Stimulated activated CD4-positive, alpha-beta T cell treated with anti-CD3 and anti-CD28 coated beads, Interleukin-4, amount 100 ng/mL, for 4 hours (primary cell): ENCODE data around the gene COL6A3.
"Not testable (repeated sequence)": the region's sequence is repeated elsewhere in the genome, so short reads cannot be mapped to it uniquely, and the experiment has no call there.

Source experiments
- DNase-seq, 2 experiments: peaks; one replicate each; pipeline ENCODE4 v3.0.0-alpha.2; 2020

COL6A3 gene

GRCh38 chr2:237383991-237384671, 29.8 kb downstream of the COL6A3 start:
- no peak for DNase-seq

- DNase-seq, result no peak
These were observed 33.2 kb downstream of the COL6A3 start for GRCh38 chr2:237380768-237381167.

GRCh38 chr2:237379636-237380035, 34.3 kb downstream of the COL6A3 start:
- DNase-seq, result no peak

GRCh38 chr2:237378650-237379049, 35.3 kb downstream of the COL6A3 start:
- no peak for DNase-seq

- DNase-seq, result no peak
These were observed 39.5 kb downstream of the COL6A3 start for GRCh38 chr2:237374284-237375060.

- no peak for DNase-seq
These were observed 42.1 kb downstream of the COL6A3 start for GRCh38 chr2:237371856-237372255.

GRCh38 chr2:237365671-237366070, 48.3 kb downstream of the COL6A3 start:
- DNase-seq, result no peak

- no peak for DNase-seq
These were observed 49.3 kb downstream of the COL6A3 start for GRCh38 chr2:237364655-237365054.

- DNase-seq, result no peak
These were observed 52.6 kb downstream of the COL6A3 start for GRCh38 chr2:237361194-237362004.

- DNase-seq, result no peak
These were observed 53.8 kb downstream of the COL6A3 start for GRCh38 chr2:237359894-237360780.

- no peak for DNase-seq
These were observed 54.5 kb downstream of the COL6A3 start for GRCh38 chr2:237359518-237359840.

- DNase-seq, result no peak
These were observed 55.0 kb downstream of the COL6A3 start for GRCh38 chr2:237358721-237359517.

- DNase-seq, result no peak
These were observed 58.3 kb downstream of the COL6A3 start for GRCh38 chr2:237355701-237356100.

- no peak for DNase-seq
These were observed 59.1 kb downstream of the COL6A3 start for GRCh38 chr2:237354892-237355291.

GRCh38 chr2:237354172-237354571, 59.8 kb downstream of the COL6A3 start:
- not testable (repeated sequence) for DNase-seq

GRCh38 chr2:237353215-237353614, 60.7 kb downstream of the COL6A3 start:
- DNase-seq, result no peak

GRCh38 chr2:237352279-237352845, 61.6 kb downstream of the COL6A3 start:
- no peak for DNase-seq

- DNase-seq, result no peak
These were observed 62.2 kb downstream of the COL6A3 start for GRCh38 chr2:237351796-237352195.

GRCh38 chr2:237351046-237351445, 62.9 kb downstream of the COL6A3 start:
- no peak for DNase-seq

- no peak for DNase-seq
These were observed 63.4 kb downstream of the COL6A3 start for GRCh38 chr2:237350597-237350996.

GRCh38 chr2:237350070-237350469, 63.9 kb downstream of the COL6A3 start:
- DNase-seq, result no peak
